ENCODE measurements around the gene TIPIN. TPM values are rescaled to one million over a fixed set of nuclear protein-coding genes. Genes with fewer than 3 reads are reported as not detected.

TIPIN gene
- total RNA-seq, 1 experiment from 2014 or later = 22.8 TPM

DNA sequence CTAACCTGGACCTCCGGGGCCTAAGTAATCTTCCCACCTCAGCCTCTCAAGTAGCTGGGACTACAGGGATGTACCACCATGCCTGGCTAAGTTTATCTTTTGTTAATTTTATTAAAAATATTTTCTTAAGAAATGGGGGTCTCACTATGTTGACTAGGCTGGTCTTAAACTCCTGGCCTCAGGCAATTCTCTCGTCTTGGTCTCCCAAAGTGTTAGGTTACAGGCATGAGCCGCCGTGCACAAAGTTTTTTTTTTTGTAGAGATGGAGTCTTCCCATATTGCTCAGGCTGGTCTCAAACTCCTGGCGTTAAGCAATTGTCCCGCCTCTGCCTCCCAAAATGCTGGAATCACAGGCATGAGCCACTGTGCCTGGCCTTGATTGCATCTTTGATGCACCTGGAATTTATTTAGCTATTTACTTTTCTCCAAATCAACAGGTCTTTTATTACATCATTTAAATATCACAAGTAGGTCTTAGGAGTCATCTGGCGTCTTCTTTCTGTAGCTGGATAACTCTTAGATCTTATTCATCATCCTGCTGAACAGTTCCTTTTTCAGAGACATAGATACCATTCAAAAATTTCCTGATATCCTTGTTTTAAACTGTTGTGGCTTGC lies 22.4 kb upstream of the TIPIN start:
- Histone ChIP-seq H3K9me3 (0 out of 2 replicates have a peak, but pooled peaks cover 2% of the 10 kb centered on the region), H3K36me3 (ENCODE audit: control insufficient read depth, insufficient read depth, low read length) (no peaks in the 10 kb centered on the region), H3K27me3 (replicated peaks; ENCODE audit: control insufficient read depth, insufficient read depth, low read length) (no peaks in the 10 kb centered on the region), H3K4me3 (ENCODE audit: low read depth, low read length) (no peak overlapping the region), H3K4me1 (no peaks in the 10 kb centered on the region)
- ChIA-PET POLR2A (interaction anchor here (1.0 kb wide), 1 partner anchor 8 kb away, joined by 3 read pairs; the partner anchor contains the start of gene MAP2K1), CTCF (no interaction called here)
- BruUV-seq (replicated peaks) = no TSS peak
- H3K4me3 Mint-ChIP-seq (ENCODE audit: unreplicated experiment) = no peak overlapping the region
- no peaks in the 10 kb centered on the region for H3K27me3 Mint-ChIP-seq (ENCODE audit: insufficient read depth, unreplicated experiment)
- H3K9me3 Mint-ChIP-seq (ENCODE audit: unreplicated experiment) = no peaks in the 10 kb centered on the region
- intact Hi-C loops (cut with micrococcal nuclease; ENCODE audit: unreplicated experiment) = no loop called here
- H3K27ac Mint-ChIP-seq (ENCODE audit: unreplicated experiment) = no peak overlapping the region
- H3K4me1 Mint-ChIP-seq (ENCODE audit: low read depth, unreplicated experiment) = no peaks in the 10 kb centered on the region
- no peaks in the 10 kb centered on the region for H3K36me3 Mint-ChIP-seq (ENCODE audit: insufficient read depth, unreplicated experiment)
- DNase-seq = no peak
- TF ChIP-seq, protein P1, sequence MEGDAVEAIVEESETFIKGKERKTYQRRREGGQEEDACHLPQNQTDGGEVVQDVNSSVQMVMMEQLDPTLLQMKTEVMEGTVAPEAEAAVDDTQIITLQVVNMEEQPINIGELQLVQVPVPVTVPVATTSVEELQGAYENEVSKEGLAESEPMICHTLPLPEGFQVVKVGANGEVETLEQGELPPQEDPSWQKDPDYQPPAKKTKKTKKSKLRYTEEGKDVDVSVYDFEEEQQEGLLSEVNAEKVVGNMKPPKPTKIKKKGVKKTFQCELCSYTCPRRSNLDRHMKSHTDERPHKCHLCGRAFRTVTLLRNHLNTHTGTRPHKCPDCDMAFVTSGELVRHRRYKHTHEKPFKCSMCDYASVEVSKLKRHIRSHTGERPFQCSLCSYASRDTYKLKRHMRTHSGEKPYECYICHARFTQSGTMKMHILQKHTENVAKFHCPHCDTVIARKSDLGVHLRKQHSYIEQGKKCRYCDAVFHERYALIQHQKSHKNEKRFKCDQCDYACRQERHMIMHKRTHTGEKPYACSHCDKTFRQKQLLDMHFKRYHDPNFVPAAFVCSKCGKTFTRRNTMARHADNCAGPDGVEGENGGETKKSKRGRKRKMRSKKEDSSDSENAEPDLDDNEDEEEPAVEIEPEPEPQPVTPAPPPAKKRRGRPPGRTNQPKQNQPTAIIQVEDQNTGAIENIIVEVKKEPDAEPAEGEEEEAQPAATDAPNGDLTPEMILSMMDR (IDR thresholded peaks at IDR 0.05; ENCODE audit: insufficient read depth in 1 of 2, low read depth in 1 of 2, low read length in 1 of 2, severe bottlenecking in 1 of 2, unreplicated experiment in 1 of 2) = no peak

DNA sequence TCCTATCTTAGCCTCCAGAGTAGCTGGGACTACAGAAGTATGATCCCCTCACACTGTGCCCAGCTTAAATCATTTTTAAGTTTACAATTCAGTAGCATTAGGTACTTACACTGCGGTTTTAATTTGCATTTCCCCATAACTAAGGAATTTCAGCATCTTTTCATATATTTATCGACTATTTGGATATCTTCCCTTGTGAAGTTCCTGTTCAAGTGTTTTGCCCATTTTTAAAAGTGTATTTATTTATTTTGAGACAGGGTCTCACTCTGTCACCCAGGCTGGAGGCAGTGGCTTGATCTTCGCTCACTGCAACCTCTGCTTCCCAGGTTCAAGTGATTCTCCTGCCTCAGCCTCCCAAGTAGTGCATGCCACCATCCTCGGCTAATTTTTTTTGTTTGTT lies 17.7 kb upstream of the TIPIN start:
- H3K36me3 ChIP-seq (ENCODE audit: control insufficient read depth, insufficient read depth, low read length) = no peaks in the 10 kb centered on the region
- CTCF ChIA-PET = no interaction called here
- POLR2A ChIA-PET = no interaction called here
- TF ChIP-seq, protein P1 (IDR thresholded peaks at IDR 0.05; ENCODE audit: insufficient read depth in 1 of 2, low read depth in 1 of 2, low read length in 1 of 2, severe bottlenecking in 1 of 2, unreplicated experiment in 1 of 2) = no peak
- BruUV-seq (replicated peaks) = no TSS peak
- Mint-ChIP-seq H3K4me3 (ENCODE audit: unreplicated experiment) (no peak overlapping the region), H3K36me3 (ENCODE audit: insufficient read depth, unreplicated experiment) (no peaks in the 10 kb centered on the region), H3K27ac (ENCODE audit: unreplicated experiment) (no peak overlapping the region), H3K4me1 (ENCODE audit: low read depth, unreplicated experiment) (peaks cover 7% of the 10 kb centered on the region), H3K27me3 (ENCODE audit: insufficient read depth, unreplicated experiment) (no peaks in the 10 kb centered on the region), H3K9me3 (ENCODE audit: unreplicated experiment) (no peaks in the 10 kb centered on the region)
- 0 out of 2 replicates have a peak, but pooled peaks cover 3% of the 10 kb centered on the region for H3K4me1 ChIP-seq
- H3K27me3 ChIP-seq (replicated peaks; ENCODE audit: control insufficient read depth, insufficient read depth, low read length) = no peaks in the 10 kb centered on the region
- no peak overlapping the region for H3K4me3 ChIP-seq (ENCODE audit: low read depth, low read length)
- intact Hi-C loops (cut with micrococcal nuclease; ENCODE audit: unreplicated experiment) = no loop called here
- DNase-seq = no peak
- 0 out of 2 replicates have a peak, but pooled peaks cover 2% of the 10 kb centered on the region for H3K9me3 ChIP-seq

DNA sequence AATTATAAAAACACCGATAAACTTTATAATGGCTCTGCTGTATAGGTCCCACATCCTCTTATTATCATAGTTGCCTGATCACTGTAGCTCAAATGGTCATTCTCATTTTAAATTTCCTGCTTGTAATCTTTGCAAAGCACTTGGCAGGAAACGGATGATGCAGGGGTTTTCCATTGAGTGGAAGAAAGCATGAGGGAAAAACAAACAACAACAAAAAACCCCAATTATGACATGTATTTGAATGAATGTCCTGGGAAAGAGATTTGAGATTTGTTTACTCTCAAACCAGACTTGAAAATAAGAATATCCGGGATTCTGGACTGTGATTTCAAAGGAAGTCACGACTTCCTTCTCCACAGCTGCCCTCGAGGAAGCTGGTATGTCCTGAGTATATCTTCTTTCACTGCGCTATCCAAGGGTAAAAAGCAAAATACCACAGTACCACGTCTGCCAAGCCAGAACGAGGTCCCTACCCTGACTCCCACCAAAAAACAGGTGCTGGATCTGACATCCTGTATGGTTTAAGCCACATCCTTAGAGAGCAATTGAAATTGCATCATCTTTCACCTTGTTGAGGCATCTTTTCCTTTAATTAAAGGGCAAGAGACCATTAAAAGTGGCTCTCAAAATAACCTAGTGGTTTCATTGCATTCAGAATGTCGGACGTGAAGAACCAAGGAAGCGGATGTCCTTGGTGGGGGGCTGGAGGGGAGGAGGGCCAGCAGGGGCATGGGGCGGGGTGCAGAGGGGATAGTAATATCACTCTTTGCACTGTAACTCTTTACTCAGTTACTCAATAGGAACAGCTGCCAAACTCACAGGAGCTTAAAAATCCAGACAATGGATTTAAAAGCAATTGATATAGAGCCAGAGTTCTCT lies 13.5 kb upstream of the TIPIN start:
- CTCF ChIA-PET = no interaction called here
- Mint-ChIP-seq H3K9me3 (ENCODE audit: unreplicated experiment) (no peaks in the 10 kb centered on the region), H3K4me3 (ENCODE audit: unreplicated experiment) (no peak overlapping the region), H3K27me3 (ENCODE audit: insufficient read depth, unreplicated experiment) (no peaks in the 10 kb centered on the region), H3K4me1 (ENCODE audit: low read depth, unreplicated experiment) (peaks cover 7% of the 10 kb centered on the region), H3K27ac (ENCODE audit: unreplicated experiment) (no peak overlapping the region), H3K36me3 (ENCODE audit: insufficient read depth, unreplicated experiment) (no peaks in the 10 kb centered on the region)
- H3K4me3 ChIP-seq (ENCODE audit: low read depth, low read length) = no peak overlapping the region
- TF ChIP-seq, protein P1 (IDR thresholded peaks at IDR 0.05; ENCODE audit: insufficient read depth in 1 of 2, low read depth in 1 of 2, low read length in 1 of 2, severe bottlenecking in 1 of 2, unreplicated experiment in 1 of 2) = no peak
- DNase-seq = no peak
- intact Hi-C loops (cut with micrococcal nuclease; ENCODE audit: unreplicated experiment) = no loop called here
- BruUV-seq (replicated peaks) = TSS peak; percentile 32
- 0 out of 2 replicates have a peak, but pooled peaks cover 2% of the 10 kb centered on the region for H3K9me3 ChIP-seq
- no peaks in the 10 kb centered on the region for H3K36me3 ChIP-seq (ENCODE audit: control insufficient read depth, insufficient read depth, low read length)
- peaks cover 11% of the 10 kb centered on the region for H3K4me1 ChIP-seq
- H3K27me3 ChIP-seq (replicated peaks; ENCODE audit: control insufficient read depth, insufficient read depth, low read length) = no peaks in the 10 kb centered on the region
- POLR2A ChIA-PET = interaction anchor here (1.5 kb wide), 1 partner anchor 17 kb away, joined by 4 read pairs; the partner anchor contains the start of gene MAP2K1

All from Caco-2 (cell line).